GM19025 (cell line): ENCODE data around the gene UTP14A.

Source experiments
- ATAC-seq: cut with Tn5 transposase; IDR thresholded peaks from one replicate; pipeline ENCODE4 v1.9.1; 2021; ENCODE audit warnings: mild to moderate bottlenecking, low read depth, moderate library complexity; ENCODE audit not compliant: unreplicated experiment

UTP14A gene

DNA sequence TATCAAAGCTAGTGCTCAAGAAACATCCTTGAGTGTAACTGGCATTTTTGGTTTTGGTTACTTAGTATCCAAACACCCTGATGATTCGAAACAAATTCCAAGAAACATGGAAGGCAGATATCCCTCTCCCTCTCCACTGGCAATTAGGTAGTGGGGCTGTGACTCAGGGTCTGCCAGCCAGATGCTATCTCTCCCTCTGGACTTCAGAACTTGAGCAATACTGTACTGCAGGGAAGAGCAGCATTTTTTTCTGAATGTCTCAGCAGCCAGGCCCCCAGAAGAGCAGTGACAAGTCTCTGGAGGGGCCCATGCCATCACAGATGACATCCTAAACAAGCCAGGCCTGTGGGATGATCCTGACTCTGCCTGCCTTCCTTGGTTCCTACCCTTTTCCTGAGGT, 39.2 kb downstream of the UTP14A start:
- ATAC-seq, result no peak

GRCh38 chrX:129953334-129953648, 47.3 kb downstream of the UTP14A start:
- no peak for ATAC-seq

DNA sequence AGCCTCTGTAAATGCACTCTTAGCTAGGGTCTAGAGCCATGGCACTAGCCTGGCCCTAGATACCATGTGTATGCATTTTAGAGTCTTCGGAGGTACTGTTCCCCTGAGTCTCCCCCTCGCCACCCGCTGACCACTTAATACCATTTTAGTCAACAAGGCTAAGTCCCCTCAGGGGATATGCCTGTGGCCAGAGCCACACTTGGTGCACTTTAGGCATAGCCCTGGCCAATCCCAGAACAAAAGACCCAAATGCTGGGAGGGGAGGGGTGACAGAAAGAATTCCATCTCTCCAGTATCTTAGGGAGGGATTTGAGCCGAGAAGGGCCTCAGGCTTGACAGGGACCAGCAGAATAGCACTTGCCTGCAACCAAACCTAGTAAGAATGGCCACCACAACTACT, 47.9 kb downstream of the UTP14A start:
- no peak for ATAC-seq

DNA sequence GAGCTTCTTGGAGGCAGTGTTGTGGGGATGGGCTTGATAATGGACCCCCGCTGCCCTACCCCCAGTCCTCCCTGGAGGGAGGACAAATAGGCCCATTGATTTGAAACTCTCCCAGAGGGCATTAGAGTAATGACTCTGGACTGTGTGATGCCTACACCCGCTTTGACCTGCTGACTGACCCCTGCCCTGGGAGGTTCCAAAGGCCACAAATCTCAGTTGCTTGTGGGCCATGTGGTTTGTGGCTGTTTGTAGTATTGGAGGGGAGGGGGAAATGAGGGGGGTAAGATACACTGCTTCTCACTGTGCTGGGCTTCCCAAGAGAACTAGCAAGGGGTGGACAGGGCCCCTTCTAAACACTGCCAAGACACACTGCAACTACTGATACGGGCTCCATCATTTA, 48.8 kb downstream of the UTP14A start:
- no peak for ATAC-seq

DNA sequence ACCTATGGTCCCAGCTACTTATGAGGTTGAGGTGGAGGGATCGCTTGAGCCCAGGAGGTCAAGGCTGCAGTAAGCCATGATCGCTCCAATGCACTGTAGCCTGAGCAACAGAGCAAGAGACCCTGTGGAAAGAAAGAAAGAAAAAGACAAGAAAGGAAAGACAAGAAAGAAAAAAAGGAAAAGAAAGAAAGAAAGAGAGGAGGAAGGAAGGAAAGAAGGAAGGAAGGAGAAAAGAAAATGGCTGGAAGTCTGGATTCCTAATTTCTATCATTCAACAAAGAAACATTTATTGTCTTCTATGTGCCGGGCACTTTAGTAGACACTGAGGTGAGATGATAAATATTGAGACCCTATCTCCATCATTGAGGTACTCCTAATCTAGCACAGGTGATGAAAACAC, 49.7 kb downstream of the UTP14A start:
- ATAC-seq, result no peak

DNA sequence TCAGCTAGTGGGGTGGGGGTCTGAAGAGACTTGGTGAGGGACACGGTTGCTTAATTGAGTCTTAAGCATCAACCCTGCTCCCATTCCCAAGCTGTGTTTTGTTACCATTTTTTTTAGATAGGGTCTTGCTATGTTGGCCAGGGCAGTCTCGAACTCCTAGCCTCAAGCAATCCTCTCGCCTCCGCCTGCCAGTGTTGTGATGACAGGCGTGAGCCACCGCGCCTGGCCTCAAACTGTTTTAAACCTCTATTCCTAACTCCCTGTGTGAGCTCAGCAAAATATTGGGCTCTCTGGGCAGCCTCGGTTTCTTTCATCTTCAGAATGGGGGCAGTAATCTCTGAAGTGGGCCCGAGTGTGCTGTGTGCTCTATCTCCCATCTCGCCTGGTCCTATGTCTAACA, 50.2 kb downstream of the UTP14A start:
- no peak for ATAC-seq

GRCh38 chrX:129956765-129957164, 50.8 kb downstream of the UTP14A start:
- no peak for ATAC-seq

GRCh38 chrX:129957241-129958082, 51.5 kb downstream of the UTP14A start:
- ATAC-seq, result peak; percentile 73

DNA sequence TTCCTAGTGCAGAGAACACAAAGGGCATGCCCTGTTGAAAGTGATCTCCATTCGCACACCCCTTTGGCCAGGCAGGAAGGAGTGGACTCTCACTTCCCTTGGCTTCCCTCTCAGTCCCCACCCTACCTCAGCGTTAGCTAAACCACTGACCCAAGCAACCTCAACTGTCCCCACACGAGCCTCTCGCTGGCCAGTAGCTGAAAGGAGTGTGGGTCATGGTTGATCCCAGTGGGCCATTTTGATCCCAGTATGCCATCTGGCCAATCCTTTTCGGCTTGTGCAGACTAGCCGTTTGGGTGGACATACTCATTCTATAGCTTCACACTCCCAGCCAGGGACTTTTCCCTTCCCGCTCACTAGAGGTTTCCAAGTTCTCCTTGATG, 52.1 kb downstream of the UTP14A start:
- ATAC-seq, result no peak

DNA sequence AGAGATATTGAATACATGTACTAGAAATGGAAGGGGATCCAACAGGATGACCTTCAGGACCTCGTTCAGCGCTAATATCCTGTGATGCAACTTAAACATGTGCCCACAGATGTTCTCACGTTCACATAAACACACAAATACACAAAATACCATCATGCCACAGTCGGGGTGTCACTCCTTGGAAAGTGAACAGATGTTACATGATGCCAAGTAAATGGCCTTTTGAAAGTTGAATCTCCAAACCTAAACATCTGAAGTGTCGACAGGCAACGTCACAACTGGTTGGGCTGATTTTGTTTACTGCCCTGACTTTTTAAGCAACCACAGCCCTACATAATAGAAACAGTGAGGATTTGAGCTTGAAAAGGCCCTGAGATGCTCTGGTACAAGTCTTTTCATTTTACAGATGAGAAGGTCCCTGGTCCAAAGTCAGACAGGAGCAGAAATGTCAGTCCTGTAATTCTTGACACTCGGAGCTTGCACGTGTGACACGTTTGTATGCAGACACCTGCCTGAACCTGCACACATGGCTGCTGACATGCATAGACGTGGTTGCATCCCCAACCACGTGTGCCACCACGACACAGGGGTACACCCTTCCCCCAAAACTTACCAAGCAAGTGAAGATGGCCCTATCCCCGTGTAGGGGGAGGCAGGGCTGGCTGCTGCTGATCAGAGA, 53.0 kb downstream of the UTP14A start:
- no peak for ATAC-seq

GRCh38 chrX:129959493-129959832, 53.5 kb downstream of the UTP14A start:
- no peak for ATAC-seq

GRCh38 chrX:129961180-129962083, 55.5 kb downstream of the UTP14A start:
- peak; percentile 81 for ATAC-seq

- no peak for ATAC-seq
Measured at GRCh38 chrX:129963729-129964128, 57.8 kb downstream of the UTP14A start.

DNA sequence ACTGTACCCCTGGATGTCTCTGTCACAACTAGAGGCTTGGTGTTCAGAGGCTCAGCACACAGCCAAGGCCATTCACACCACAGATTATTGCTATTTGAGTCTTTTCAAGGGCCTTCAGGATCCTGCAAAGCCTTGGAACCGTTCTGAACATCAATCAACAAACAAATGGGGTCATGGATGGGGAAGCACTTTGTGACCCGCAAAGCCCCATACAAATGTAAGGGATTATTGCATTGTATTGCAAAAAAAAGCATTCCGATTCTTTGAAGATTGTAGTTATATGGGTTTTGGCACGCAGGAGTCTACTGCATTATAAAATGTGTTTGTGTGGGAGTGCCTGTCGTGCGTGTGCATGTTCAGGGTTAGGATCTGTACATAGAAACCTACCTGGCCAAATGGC, 59.2 kb downstream of the UTP14A start:
- no peak for ATAC-seq

DNA sequence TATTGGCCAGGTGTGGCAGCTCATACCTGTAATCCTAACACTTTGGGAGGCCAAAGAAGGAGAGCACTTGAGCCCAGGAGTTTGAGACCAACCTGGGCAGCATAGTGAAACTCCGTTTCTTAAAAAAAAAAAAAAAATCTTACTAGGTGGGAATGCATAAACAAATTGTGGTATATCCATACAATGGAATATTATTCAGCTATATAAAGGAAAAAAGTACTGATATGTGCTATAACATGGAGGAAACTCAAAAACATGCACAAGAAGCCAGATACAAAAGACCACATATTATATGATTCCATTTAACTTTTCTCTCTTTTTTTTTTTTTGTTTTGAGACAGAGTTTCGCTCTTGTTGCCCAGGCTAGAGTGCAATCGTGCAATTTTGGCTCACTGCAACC, 63.0 kb downstream of the UTP14A start:
- no peak for ATAC-seq

GRCh38 chrX:129976441-129976840, 70.5 kb downstream of the UTP14A start:
- ATAC-seq, result no peak
